K562 (cell line): ENCODE measurements around the gene PIF1. TPM values are rescaled to one million over a fixed set of nuclear protein-coding genes. Genes with fewer than 3 reads are reported as not detected.
"Not testable (repeated sequence)": the region's sequence is repeated elsewhere in the genome, so short reads cannot be mapped to it uniquely, and the experiment has no call there.

ENCODE experiments used
- ATAC-seq: fragments of 200-7000 bp; cut with Tn5 transposase; 3 replicates; pipeline ENCODE4 v1.9.1; 2020; ENCODE audit warnings: moderate library complexity
- BruUV-seq: library from RNA; stranded (reverse); fragments of 400-500 nt; replicated peaks from 2 replicates; lab custom pipeline; 2021; lab: Mats Ljungman, UMichigan
- CTCF ChIA-PET: fragments of 300-600 bp; formaldehyde crosslinking; extraction: SDS; loops from one replicate; lab custom pipeline; 2021; ENCODE audit warnings: low intra/inter-chr PET ratio; lab: Yijun Ruan, JAX
- POLR2A ChIA-PET: fragments of 300-600, 350-650 bp; sonication (Branson Sonifier 250); formaldehyde crosslinking; extraction: SDS; loops from one replicate; lab custom pipeline; 2021; ENCODE audit warnings: antibody characterized with exemption, inconsistent platforms; lab: Yijun Ruan, JAX
- DNase-seq, 4 experiments: peaks; one replicate each; pipeline versions ENCODE4 v3.0.0 to v3.0.0-alpha.2; 2011 to 2018; ENCODE audit warnings: low spot score in 3 of 4, mixed read lengths in 3 of 4; ENCODE audit errors: extremely low read depth in 1 of 4
- FAIRE-seq: peaks from 2 replicates; lab custom pipeline; 2011; peaks lifted over from hg19 to GRCh38; lab: Jason Lieb, UNC
- H2AFZ ChIP-seq: 2 replicates; pipeline ENCODE4 v1.6.0; 2011; ENCODE audit warnings: low read depth, low read length, control low read depth, inconsistent platforms
- H3K27ac ChIP-seq: fragments of 200-600 bp; 3 replicates; pipeline ENCODE4 v1.8.0; 2011; ENCODE audit warnings: low read depth, mild to moderate bottlenecking, control low read depth, inconsistent platforms, low read length, moderate library complexity, mixed read lengths; ENCODE audit errors: extremely low read depth
- H3K27me3 ChIP-seq, 2 experiments: fragments of 300-600 bp in 1 of 2; 2 replicates in 1 of 2; 3 replicates in 1 of 2; pipeline versions ENCODE4 v1.6.0 to v1.8.0; 2011; ENCODE audit warnings: inconsistent platforms in 2 of 2, low read length in 2 of 2, mild to moderate bottlenecking in 1 of 2, mixed read lengths in 1 of 2, moderate library complexity in 1 of 2; ENCODE audit not compliant: control insufficient read depth in 2 of 2, insufficient read depth in 2 of 2
- H3K36me3 ChIP-seq: fragments of 300-600 bp; 3 replicates; pipeline ENCODE4 v1.8.0; 2011; ENCODE audit warnings: mild to moderate bottlenecking, low read length, inconsistent platforms; ENCODE audit not compliant: control insufficient read depth, insufficient read depth
- H3K4me1 ChIP-seq, 2 experiments: fragments of 200-600 bp in 1 of 2; replicated peaks in 1 of 2; 2 replicates in 1 of 2; 3 replicates in 1 of 2; pipeline versions ENCODE4 v1.5.1 to v1.8.0; 2011; ENCODE audit warnings: inconsistent platforms in 2 of 2, low read length in 2 of 2, mild to moderate bottlenecking in 1 of 2, mixed read lengths in 1 of 2, moderate library complexity in 1 of 2; ENCODE audit not compliant: control insufficient read depth in 2 of 2, insufficient read depth in 2 of 2
- H3K4me2 ChIP-seq: 2 replicates; pipeline ENCODE4 v1.6.1; 2011; ENCODE audit warnings: low read length, control low read depth, inconsistent platforms, mixed read lengths; ENCODE audit not compliant: insufficient read depth
- H3K4me3 ChIP-seq: fragments of 200-600 bp; sonication (generic), shearing (Covaris generic); 2 replicates; pipeline ENCODE4 v1.5.1; 2016; ENCODE audit warnings: control low read depth, inconsistent platforms
- H3K79me2 ChIP-seq: fragments of 200-600 bp; 3 replicates; pipeline ENCODE4 v1.8.0; 2011; ENCODE audit warnings: low read length, inconsistent platforms; ENCODE audit not compliant: control insufficient read depth, insufficient read depth
- H3K9ac ChIP-seq, 2 experiments: 2 replicates each; pipeline versions ENCODE4 v1.6.0 to v1.6.1; 2011; ENCODE audit warnings: low read depth in 2 of 2, low read length in 2 of 2, control low read depth in 1 of 2, inconsistent platforms in 1 of 2, mild to moderate bottlenecking in 1 of 2, mixed read lengths in 1 of 2; ENCODE audit not compliant: insufficient read depth in 1 of 2
- H3K9me1 ChIP-seq: one replicate; pipeline ENCODE4 v1.6.0; 2011; ENCODE audit warnings: inconsistent platforms, mild to moderate bottlenecking, low read length, moderate library complexity; ENCODE audit not compliant: control insufficient read depth, insufficient read depth
- H3K9me3 ChIP-seq: replicated peaks from 2 replicates; pipeline ENCODE4 v1.5.1; 2011; ENCODE audit warnings: low read depth, low read length, inconsistent platforms; ENCODE audit not compliant: control insufficient read depth, insufficient read depth
- H4K20me1 ChIP-seq: replicated peaks from 2 replicates; pipeline ENCODE4 v1.6.1; 2011; ENCODE audit warnings: low read length, inconsistent platforms, mixed read lengths; ENCODE audit not compliant: control insufficient read depth, insufficient read depth
- ATF7 ChIP-seq: fragments of 450-650 bp; IDR thresholded peaks from 2 replicates; pipeline ENCODE4 v1.7.1; 2014; ENCODE audit warnings: mild to moderate bottlenecking, moderate library complexity
- CEBPB ChIP-seq: fragments of 450-650 bp; IDR thresholded peaks from 2 replicates; pipeline ENCODE4 v1.6.1; 2016; ENCODE audit warnings: missing genetic modification characterization, missing compliant biosample characterization
- CEBPG ChIP-seq, 3 experiments: fragments of 200-800 bp in 1 of 3; sonication (Bioruptor generic) in 1 of 3; sonication (generic) in 1 of 3; formaldehyde crosslinking in 1 of 3; IDR thresholded peaks in 2 of 3; conservative IDR thresholded peaks in 1 of 3; 2 replicates each; pipeline versions ENCODE4 v1.6.1 to v1.8.0; 2016 to 2022; ENCODE audit warnings: missing compliant biosample characterization in 2 of 3, missing genetic modification characterization in 2 of 3, mild to moderate bottlenecking in 1 of 3, missing genetic modification reagents in 1 of 3
- RFX1 ChIP-seq: fragments of 450-650 bp; IDR thresholded peaks from 2 replicates; pipeline ENCODE4 v1.6.1; 2016; ENCODE audit warnings: mild to moderate bottlenecking, moderate library complexity
- SUPT5H ChIP-seq: fragments of 450-650 bp; IDR thresholded peaks from 2 replicates; pipeline ENCODE4 v1.6.1; 2016
- WGBS: fragments of 100-300 bp; shearing (Covaris generic); methylation state at CpG from one replicate; pipeline ENCODE4 v1.1.6; 2016; ENCODE audit warnings: low coverage, mixed read lengths; ENCODE audit not compliant: insufficient coverage; ENCODE audit errors: missing lambda C conversion rate; 5-methylcytosine and 5-hydroxymethylcytosine counted together
- in situ Hi-C: fragments of 300-500 bp; cut with MboI; formaldehyde crosslinking; loops from 4 replicates; pipeline ENCODE4 v1.15.0; 2018; ENCODE audit warnings: inconsistent platforms, mixed read lengths
- intact Hi-C: fragments of 100-400 bp; cut with micrococcal nuclease; formaldehyde crosslinking; loops from 2 replicates; pipeline ENCODE4 v1.14.2; 2022
- polyA plus RNA-seq, 8 experiments: library from polyadenylated mRNA; depleted of rRNA in 4 of 8; stranded (reverse) in 5 of 8; unstranded in 3 of 8; fragments of >200 nt; fragmentation: Nextera tagmentation in 2 of 8; fragmentation: Illumina TruSeq in 1 of 8; extraction: Ambion mirVana in 2 of 8; extraction: Trizol in 1 of 8; gene quantifications; 2 replicates each; pipeline versions ENCODE4 v1.2.1 to v1.2.3, GENCODE V29; 2011 to 2014; ENCODE audit warnings: inconsistent platforms in 1 of 8, missing spikeins in 1 of 8
- total RNA-seq, 7 experiments: library from RNA; depleted of rRNA in 6 of 7; stranded (reverse); fragments of >200 nt in 6 of 7; fragmentation: Illumina TruSeq in 2 of 7; extraction: Trizol in 2 of 7; gene quantifications; 2 replicates each; pipeline versions ENCODE4 v1.2.1 to v1.2.3, GENCODE V29; 2011 to 2021; ENCODE audit warnings: low replicate concordance in 1 of 7
- TF ChIP-seq, protein P1 (sequence below), 2 experiments: fragments of 450-650 bp in 1 of 2; sonication (generic) in 1 of 2; formaldehyde crosslinking in 1 of 2; IDR thresholded peaks in 1 of 2; conservative IDR thresholded peaks in 1 of 2; 2 replicates each; pipeline versions ENCODE4 v1.6.1 to v1.8.1; 2016 to 2023; ENCODE audit warnings: mild to moderate bottlenecking in 2 of 2, moderate library complexity in 2 of 2, inconsistent platforms in 1 of 2, missing genetic modification reagents in 1 of 2

Gene PIF1
- total and polyA plus RNA-seq, 9 of the 15 experiments (the other 6 are each of a cell fraction or from before 2014, with no cell fraction given) = 1.1 to 37.9 (median 11.5) TPM

GRCh38 chr15:64814965-64815364 lies 10.5 kb downstream of the PIF1 start:
- in situ Hi-C loops = loop anchor here (5.0 kb wide), 1 partner anchor 83 kb away; no protein-coding TSS in a partner anchor
- H3K79me2 ChIP-seq, H3K9me3 ChIP-seq, CTCF ChIA-PET, DNase-seq, BruUV-seq, ATAC-seq, H3K27ac ChIP-seq, FAIRE-seq, H3K4me3 ChIP-seq, H4K20me1 ChIP-seq, H3K9ac ChIP-seq, H3K9me1 ChIP-seq, H3K4me2 ChIP-seq, H2AFZ ChIP-seq, H3K27me3 ChIP-seq: not testable (repeated sequence)
- WGBS = 37% methylated on average over 4 of the region's 4 CpGs
- POLR2A ChIA-PET = interaction anchor here (0.8 to 1.9 kb wide), 4 partner anchors 10 to 80 kb away, joined by 3 to 6 read pairs (median 4); partner anchors contain the start of gene PIF1
- 0 out of 2 replicates have a peak, but pooled peaks have one; percentile 29 for TF ChIP-seq SUPT5H
- TF ChIP-seq, protein P1, sequence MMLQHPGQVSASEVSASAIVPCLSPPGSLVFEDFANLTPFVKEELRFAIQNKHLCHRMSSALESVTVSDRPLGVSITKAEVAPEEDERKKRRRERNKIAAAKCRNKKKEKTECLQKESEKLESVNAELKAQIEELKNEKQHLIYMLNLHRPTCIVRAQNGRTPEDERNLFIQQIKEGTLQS (IDR thresholded peaks at IDR 0.05) = peak; percentile 79
- TF ChIP-seq, protein P1 (CRISPR knock-in tag; conservative IDR thresholded peaks at IDR 0.05) = not testable (repeated sequence)
- peak; percentile 61 for TF ChIP-seq RFX1
- TF ChIP-seq CEBPB (tag) = peak; percentile 93
- TF ChIP-seq CEBPG (CRISPR knock-in tag; IDR thresholded peaks at IDR 0.05) = peak; percentile 83
- TF ChIP-seq CEBPG (tag; conservative IDR thresholded peaks at IDR 0.05 in 1 of 2, IDR thresholded peaks at IDR 0.05 in 1 of 2) = peak; percentile 78 to 82
- peak; percentile 61; the same call in 1 of the 2 replicates for TF ChIP-seq ATF7
- intact Hi-C loops = loop anchor here (10.0 kb wide), 1 partner anchor 90 kb away; no protein-coding TSS in a partner anchor
- Histone ChIP-seq H3K4me1 (peaks cover 13% of the 10 kb centered on the region in 2 experiments), H3K36me3 (peaks cover 15% of the 10 kb centered on the region; the same call in 2 of the 3 replicates)
